ENCODE results near the gene HS3ST2.

HS3ST2 gene

GRCh38 chr16:22926105-22926751 lies 112.3 kb downstream of the HS3ST2 start:
- POLR2A ChIA-PET (ENCODE audit: low non-redundant PET): no interaction called here
- no peak for DNase-seq (ENCODE audit: low spot score)
- TF ChIP-seq, protein P1, sequence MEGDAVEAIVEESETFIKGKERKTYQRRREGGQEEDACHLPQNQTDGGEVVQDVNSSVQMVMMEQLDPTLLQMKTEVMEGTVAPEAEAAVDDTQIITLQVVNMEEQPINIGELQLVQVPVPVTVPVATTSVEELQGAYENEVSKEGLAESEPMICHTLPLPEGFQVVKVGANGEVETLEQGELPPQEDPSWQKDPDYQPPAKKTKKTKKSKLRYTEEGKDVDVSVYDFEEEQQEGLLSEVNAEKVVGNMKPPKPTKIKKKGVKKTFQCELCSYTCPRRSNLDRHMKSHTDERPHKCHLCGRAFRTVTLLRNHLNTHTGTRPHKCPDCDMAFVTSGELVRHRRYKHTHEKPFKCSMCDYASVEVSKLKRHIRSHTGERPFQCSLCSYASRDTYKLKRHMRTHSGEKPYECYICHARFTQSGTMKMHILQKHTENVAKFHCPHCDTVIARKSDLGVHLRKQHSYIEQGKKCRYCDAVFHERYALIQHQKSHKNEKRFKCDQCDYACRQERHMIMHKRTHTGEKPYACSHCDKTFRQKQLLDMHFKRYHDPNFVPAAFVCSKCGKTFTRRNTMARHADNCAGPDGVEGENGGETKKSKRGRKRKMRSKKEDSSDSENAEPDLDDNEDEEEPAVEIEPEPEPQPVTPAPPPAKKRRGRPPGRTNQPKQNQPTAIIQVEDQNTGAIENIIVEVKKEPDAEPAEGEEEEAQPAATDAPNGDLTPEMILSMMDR (conservative IDR thresholded peaks at IDR 0.05; ENCODE audit: low read depth): no peak
- CTCF ChIA-PET: interaction anchor here (0.6 kb wide), 1 partner anchor 42 kb away, joined by 3 read pairs; no protein-coding TSS in a partner anchor
- no peak overlapping the region for H3K27ac ChIP-seq

DNA sequence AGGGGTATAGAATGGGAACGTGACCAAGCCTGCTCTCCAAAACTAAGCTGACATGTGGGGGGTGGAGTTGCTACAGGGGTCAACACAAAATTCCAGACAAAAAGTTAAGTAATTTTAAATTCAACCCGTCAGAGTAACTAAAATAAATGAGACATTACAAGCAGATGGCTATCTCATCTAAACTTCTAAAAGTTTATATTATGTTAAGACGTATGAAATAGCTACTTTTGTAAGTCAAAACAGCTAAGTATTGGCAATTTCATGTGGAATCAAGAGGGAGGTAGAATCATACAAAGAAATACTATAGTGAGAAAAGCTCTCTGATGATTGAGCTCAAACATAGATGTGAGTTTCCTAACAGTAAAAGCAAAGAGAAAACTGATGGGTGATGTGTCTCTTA lies 113.3 kb downstream of the HS3ST2 start:
- ChIA-PET POLR2A (ENCODE audit: low non-redundant PET) (no interaction called here), CTCF (no interaction called here)
- H3K27ac ChIP-seq: no peak overlapping the region
- no peak for DNase-seq (ENCODE audit: low spot score)
- TF ChIP-seq, protein P1 (conservative IDR thresholded peaks at IDR 0.05; ENCODE audit: low read depth): no peak

- DNase-seq (ENCODE audit: low spot score): no peak
- TF ChIP-seq, protein P1 (conservative IDR thresholded peaks at IDR 0.05; ENCODE audit: low read depth): no peak
- no peak overlapping the region for H3K27ac ChIP-seq
- ChIA-PET POLR2A (ENCODE audit: low non-redundant PET) (no interaction called here), CTCF (interaction anchor here (0.6 kb wide), 2 partner anchors 21 to 146 kb away, joined by 3 to 4 read pairs; no protein-coding TSS in a partner anchor)
Observed at GRCh38 chr16:22928882-22929435, 115.0 kb downstream of the HS3ST2 start.

GRCh38 chr16:22929461-22929860 lies 115.5 kb downstream of the HS3ST2 start:
- no peak overlapping the region for H3K27ac ChIP-seq
- ChIA-PET CTCF (interaction anchor here (0.6 kb wide), 1 partner anchor 21 kb away, joined by 3 read pairs; no protein-coding TSS in a partner anchor), POLR2A (ENCODE audit: low non-redundant PET) (no interaction called here)
- TF ChIP-seq, protein P1 (conservative IDR thresholded peaks at IDR 0.05; ENCODE audit: low read depth): no peak
- DNase-seq (ENCODE audit: low spot score): no peak

GRCh38 chr16:22932032-22932771 lies 118.2 kb downstream of the HS3ST2 start:
- CTCF ChIA-PET: interaction anchor here (1.3 to 1.5 kb wide), 2 partner anchors 13 to 38 kb away, joined by 4 read pairs; no protein-coding TSS in a partner anchor
- POLR2A ChIA-PET (ENCODE audit: low non-redundant PET): no interaction called here
- TF ChIP-seq, protein P1 (conservative IDR thresholded peaks at IDR 0.05; ENCODE audit: low read depth): no peak
- no peak for DNase-seq (ENCODE audit: low spot score)
- no peak overlapping the region for H3K27ac ChIP-seq

- DNase-seq (ENCODE audit: low spot score): no peak
- POLR2A ChIA-PET (ENCODE audit: low non-redundant PET): interaction anchor here (0.6 kb wide), 1 partner anchor 213 kb away, joined by 3 read pairs; no protein-coding TSS in a partner anchor
- TF ChIP-seq, protein P1 (conservative IDR thresholded peaks at IDR 0.05; ENCODE audit: low read depth): no peak
- no peak overlapping the region for H3K27ac ChIP-seq
- CTCF ChIA-PET: interaction anchor here (0.7 to 1.5 kb wide), 2 partner anchors 36 to 39 kb away, joined by 3 to 4 read pairs; no protein-coding TSS in a partner anchor
Observed at GRCh38 chr16:22933173-22933572, 119.2 kb downstream of the HS3ST2 start.

All from RWPE1 (cell line).